HAP-1 (cell line): ENCODE results near the gene LUZP2.

Experiments
- DNase-seq, 2 experiments: peaks; one replicate each; pipeline ENCODE4 v3.0.0-alpha.2; 2016 to 2020; ENCODE audit warnings: low spot score in 2 of 2
- H3K27me3 ChIP-seq: fragments of 250-450 bp; sonication (Bioruptor Pico); 2 replicates; pipeline ENCODE4 v1.5.1; 2020; ENCODE audit warnings: low read depth, mild to moderate bottlenecking, moderate library complexity
- H3K36me3 ChIP-seq: fragments of 250-450 bp; sonication (Bioruptor Pico); replicated peaks from 2 replicates; pipeline ENCODE4 v1.5.1; 2020; ENCODE audit warnings: mild to moderate bottlenecking
- H3K4me1 ChIP-seq: fragments of 250-450 bp; sonication (Bioruptor Pico); 2 replicates; pipeline ENCODE4 v1.5.1; 2020; ENCODE audit warnings: mild to moderate bottlenecking
- H3K4me3 ChIP-seq: fragments of 250-450 bp; sonication (Bioruptor Pico); 2 replicates; pipeline ENCODE4 v1.5.1; 2020; ENCODE audit warnings: mild to moderate bottlenecking, moderate library complexity
- H3K9me3 ChIP-seq: fragments of 250-450 bp; sonication (Bioruptor Pico); 2 replicates; pipeline ENCODE4 v1.5.1; 2020; ENCODE audit warnings: mild to moderate bottlenecking, moderate library complexity
- in situ Hi-C: fragments of 300-500 bp; cut with MboI; formaldehyde crosslinking; loops from 3 replicates; pipeline ENCODE4 v1.14.3; 2020; ENCODE audit warnings: low sequenced_read_pairs, inconsistent platforms, mixed read lengths

LUZP2 gene

DNA sequence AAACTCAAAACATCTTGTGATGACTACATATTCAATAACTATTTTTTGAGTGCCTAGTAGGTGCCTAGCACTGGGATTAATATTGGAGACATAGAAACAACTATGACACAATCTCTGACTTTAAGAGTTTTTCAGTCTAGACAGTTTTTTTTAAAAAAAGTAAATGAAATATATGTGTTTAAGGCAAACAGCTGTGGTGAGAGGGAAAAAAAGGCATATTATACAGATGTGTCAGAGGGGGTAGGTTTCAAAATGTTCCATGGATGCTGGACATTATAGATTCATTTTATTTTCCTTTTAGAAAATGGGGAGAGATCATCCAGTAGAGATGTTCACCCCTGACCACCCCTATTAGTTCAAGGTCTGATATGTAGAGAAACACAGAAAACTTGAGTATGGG lies 90.8 kb downstream of the LUZP2 start:
- Histone ChIP-seq H3K9me3 (no peaks in the 10 kb centered on the region), H3K4me3 (no peak overlapping the region), H3K36me3 (no peaks in the 10 kb centered on the region), H3K4me1 (no peaks in the 10 kb centered on the region), H3K27me3 (no peaks in the 10 kb centered on the region)
- in situ Hi-C loops: no loop called here
- DNase-seq: no peak

DNA sequence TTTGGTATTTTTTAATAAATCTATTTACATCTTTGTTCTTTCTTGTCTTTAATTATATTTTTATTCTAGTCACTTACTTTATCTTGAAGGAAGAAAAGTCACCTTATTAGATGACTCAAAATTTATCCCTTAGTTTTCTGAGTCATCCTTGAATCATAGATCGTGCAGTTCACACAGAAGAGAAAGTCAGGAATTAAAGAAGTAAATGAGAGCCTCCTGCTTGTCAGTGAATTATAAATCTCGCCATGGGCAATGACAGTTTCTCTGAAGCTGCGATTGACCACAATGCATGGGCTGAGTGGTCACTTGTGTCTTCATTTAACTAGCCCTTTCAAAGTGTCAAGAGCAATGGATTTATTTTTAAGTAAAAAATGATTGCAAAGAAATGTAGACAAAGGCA lies 91.2 kb downstream of the LUZP2 start:
- Histone ChIP-seq H3K9me3 (no peaks in the 10 kb centered on the region), H3K4me3 (no peak overlapping the region), H3K4me1 (no peaks in the 10 kb centered on the region), H3K36me3 (no peaks in the 10 kb centered on the region), H3K27me3 (no peaks in the 10 kb centered on the region)
- no peak for DNase-seq
- in situ Hi-C loops: no loop called here

DNA sequence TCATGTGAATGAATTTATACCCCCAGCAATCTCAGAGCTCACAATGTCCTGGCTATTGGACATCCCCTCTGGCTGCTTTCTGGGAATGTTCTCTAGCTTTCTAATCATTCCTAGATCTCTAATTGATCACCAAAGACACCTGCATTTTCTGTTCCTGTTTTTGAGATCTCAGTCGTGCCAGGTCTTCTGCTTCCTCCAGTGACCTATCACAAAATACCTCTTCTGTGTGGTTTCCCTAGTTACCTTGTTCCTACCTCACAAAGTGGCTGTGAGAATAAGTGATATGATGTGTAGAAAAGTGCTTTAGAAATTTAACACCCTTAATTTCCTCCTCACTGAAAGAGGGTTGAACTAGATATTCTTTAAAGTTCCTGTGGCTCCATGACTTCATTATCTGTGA lies 92.2 kb downstream of the LUZP2 start:
- in situ Hi-C loops: no loop called here

DNA sequence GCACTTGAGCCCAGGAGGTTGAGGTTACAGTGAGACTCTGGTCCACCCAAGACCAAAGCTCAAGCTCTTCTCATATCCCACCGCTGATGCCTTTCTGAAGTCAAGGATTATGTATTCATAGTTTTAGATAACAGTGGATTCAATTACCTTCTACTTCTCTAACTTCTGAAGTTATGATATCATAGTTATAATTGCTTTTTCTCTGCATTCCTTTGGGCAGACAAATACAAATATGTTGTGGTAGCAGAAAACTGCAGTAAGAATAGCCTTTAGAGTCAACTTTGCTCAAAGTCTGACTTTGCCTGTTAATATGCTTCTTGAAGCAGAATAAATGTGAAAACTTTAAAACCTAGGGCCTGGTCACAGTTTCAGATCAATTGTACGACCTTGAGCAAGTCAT lies 94.4 kb downstream of the LUZP2 start:
- H3K36me3 ChIP-seq: no peaks in the 10 kb centered on the region
- no peaks in the 10 kb centered on the region for H3K9me3 ChIP-seq
- H3K4me3 ChIP-seq: no peak overlapping the region
- no peaks in the 10 kb centered on the region for H3K4me1 ChIP-seq
- no peaks in the 10 kb centered on the region for H3K27me3 ChIP-seq
- in situ Hi-C loops: no loop called here
- no peak for DNase-seq

More for the DNA sequence above, 92.2 kb downstream of the LUZP2 start:
- DNase-seq: no peak
- Histone ChIP-seq H3K4me1 (no peaks in the 10 kb centered on the region), H3K4me3 (no peak overlapping the region), H3K9me3 (no peaks in the 10 kb centered on the region), H3K27me3 (no peaks in the 10 kb centered on the region), H3K36me3 (no peaks in the 10 kb centered on the region)

DNA sequence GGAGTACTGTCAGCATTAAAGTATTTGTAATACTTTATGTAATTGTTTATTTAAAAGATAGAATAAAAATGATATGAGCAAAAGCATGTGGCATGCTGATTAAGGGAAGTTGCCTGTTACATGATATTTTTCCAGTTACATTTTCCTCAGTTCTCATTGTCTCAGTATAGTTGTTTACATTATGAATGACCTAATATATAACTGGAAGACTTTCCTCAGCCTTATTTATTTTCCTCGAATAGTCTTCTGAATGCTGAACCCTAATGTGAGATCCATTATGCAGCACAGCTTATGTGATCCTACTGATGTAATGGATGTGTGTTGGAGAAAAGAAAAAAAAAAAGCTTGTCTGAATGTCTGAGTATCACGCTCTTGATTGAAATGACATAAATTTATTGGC lies 95.5 kb downstream of the LUZP2 start:
- Histone ChIP-seq H3K4me1 (no peaks in the 10 kb centered on the region), H3K27me3 (no peaks in the 10 kb centered on the region), H3K9me3 (no peaks in the 10 kb centered on the region), H3K36me3 (no peaks in the 10 kb centered on the region), H3K4me3 (no peak overlapping the region)
- in situ Hi-C loops: no loop called here
- DNase-seq: no peak

DNA sequence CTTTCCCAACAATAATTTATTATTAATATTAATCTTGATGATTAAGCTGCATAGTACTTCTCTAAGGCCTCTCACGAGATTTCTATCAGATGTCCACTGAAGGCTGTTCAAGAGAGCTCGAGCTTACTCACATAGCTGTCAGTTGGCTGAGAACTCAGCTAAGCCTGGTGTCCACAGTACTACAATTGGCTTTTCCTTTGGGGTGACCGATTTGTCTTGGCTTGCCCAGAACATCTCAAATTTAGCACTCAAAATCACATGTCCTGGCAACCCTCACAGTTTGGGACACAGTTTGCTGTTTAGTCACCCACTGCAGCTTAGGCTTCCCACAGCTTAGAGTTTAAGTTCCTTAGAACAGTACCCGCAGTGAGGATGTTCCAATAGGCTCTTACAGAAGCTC lies 96.5 kb downstream of the LUZP2 start:
- no peak for DNase-seq
- no peak overlapping the region for H3K4me3 ChIP-seq
- H3K4me1 ChIP-seq: no peaks in the 10 kb centered on the region
- no peaks in the 10 kb centered on the region for H3K9me3 ChIP-seq
- in situ Hi-C loops: no loop called here
- H3K27me3 ChIP-seq: no peaks in the 10 kb centered on the region
- no peaks in the 10 kb centered on the region for H3K36me3 ChIP-seq

DNA sequence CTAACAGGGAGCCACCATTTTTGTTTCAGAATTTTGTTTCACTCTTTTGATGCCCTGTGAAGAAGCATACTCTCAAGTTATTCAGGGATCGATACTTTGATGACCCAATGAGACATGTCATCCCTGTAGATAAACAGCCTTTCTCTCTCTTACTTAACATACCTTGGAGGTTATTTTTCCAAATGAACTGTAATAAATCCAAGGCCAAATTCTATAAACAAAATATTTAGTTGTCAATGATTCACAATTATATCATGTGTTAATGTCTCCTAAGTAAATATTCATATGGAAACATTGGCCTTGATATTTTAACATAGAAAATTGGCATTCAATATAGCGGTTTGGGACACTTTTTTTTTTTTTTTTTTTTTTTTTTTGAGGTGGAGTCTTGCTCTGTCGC lies 97.5 kb downstream of the LUZP2 start:
- H3K9me3 ChIP-seq: no peaks in the 10 kb centered on the region
- in situ Hi-C loops: no loop called here
- DNase-seq: no peak
- H3K27me3 ChIP-seq: no peaks in the 10 kb centered on the region
- H3K4me1 ChIP-seq: no peaks in the 10 kb centered on the region
- no peaks in the 10 kb centered on the region for H3K36me3 ChIP-seq
- H3K4me3 ChIP-seq: no peak overlapping the region

DNA sequence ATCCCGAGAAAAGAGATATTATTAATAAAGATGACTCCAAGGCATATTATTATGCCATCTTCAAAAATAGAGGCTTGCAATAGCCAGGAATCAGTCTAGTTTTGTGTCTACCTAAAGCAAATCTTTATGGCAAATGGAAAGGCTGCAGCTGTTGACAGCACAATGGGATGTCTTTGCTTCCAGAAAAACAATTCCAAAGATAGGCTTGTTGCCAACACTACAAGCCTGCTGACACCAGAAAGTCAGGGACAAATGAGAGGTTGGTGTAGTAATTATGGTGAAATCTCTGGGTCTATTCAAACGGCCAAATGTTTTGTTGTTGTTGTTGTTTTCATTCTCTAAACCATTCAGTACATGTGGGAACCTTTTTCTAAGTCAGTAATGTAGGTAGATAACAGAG lies 101.8 kb downstream of the LUZP2 start:
- no peak for DNase-seq
- Histone ChIP-seq H3K4me1 (no peaks in the 10 kb centered on the region), H3K27me3 (no peaks in the 10 kb centered on the region), H3K36me3 (no peaks in the 10 kb centered on the region), H3K4me3 (no peak overlapping the region), H3K9me3 (no peaks in the 10 kb centered on the region)
- in situ Hi-C loops: no loop called here

DNA sequence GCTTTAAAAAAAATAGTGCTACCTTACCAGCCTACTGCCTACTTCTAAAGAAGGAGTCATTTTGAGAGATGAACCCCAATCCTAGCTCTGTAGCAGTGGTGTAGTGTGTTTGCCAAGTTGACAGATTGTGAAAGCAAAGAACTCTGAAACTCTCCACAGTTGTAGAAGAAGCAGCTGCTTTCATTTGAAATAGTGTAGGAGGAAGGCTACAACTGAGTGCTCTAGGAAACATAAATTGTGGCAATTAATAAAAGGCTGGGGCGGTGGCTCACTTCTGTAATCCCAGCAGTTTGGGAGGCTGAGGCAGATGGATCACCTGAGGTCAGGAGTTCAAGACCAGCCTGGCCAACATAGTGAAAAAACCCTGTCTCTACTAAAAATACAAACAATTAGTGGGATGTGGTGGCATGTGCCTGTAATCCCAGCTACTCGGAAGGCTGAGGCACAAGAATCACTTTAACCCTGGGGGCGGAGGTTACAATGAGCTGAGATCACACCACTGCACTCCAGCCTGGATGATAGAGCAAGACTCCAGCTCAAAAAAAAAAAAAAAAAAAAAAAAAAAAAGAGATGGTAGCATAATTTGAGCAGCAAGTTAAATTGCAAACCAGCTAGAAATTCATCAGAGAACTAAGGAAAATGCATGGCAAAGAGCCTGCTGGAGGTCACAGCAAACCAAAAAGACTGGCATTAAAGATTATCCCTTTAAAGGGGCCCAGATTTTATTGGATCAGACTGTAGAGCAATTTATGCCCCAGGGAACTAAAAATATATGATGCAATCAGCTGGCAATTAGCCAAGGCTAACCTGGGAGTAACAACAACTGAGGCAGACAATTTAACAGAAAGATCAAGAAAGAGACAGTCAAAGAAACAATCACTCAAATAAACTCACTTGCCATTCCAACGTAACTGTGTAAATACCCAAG lies 112.6 kb downstream of the LUZP2 start:
- no peak for DNase-seq
- in situ Hi-C loops: no loop called here

DNA sequence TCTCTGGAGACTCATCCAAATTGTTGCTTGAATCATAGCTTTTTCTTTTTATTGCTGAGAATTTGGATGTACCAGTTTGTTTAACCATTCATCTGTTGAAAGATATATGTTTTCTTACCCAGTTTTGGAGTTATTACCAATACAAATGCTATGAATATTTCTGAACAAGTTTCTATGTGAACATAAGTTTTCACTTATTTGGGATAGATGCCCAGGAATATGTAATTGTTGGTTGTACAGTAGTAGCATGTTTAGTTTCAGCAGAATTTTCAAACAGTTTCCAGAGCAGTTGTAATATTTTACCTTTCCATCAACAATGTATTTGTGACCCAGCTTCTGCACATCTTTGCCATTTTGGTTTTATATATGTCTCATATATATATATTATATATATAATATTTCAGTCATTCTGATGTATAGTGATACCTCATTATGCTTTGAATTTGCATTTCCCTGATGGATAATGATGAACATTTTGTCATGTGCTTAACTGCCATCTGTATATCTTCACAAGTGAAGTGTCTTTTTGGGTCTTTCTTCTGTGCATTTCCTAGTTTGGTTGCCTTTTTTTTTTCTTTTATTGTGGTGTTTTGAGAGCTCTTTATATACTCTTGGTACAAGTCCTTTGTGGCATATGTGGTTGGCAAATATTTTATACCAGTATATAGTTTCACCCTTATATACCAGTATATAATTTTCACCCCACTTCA lies 118.8 kb downstream of the LUZP2 start:
- Histone ChIP-seq H3K36me3 (no peaks in the 10 kb centered on the region), H3K9me3 (no peaks in the 10 kb centered on the region), H3K4me3 (no peak overlapping the region), H3K27me3 (no peaks in the 10 kb centered on the region), H3K4me1 (no peaks in the 10 kb centered on the region)
- in situ Hi-C loops: no loop called here
- DNase-seq: no peak

More for the DNA sequence above, 112.6 kb downstream of the LUZP2 start:
- Histone ChIP-seq H3K4me3 (no peak overlapping the region), H3K9me3 (no peaks in the 10 kb centered on the region), H3K36me3 (no peaks in the 10 kb centered on the region), H3K4me1 (no peaks in the 10 kb centered on the region), H3K27me3 (no peaks in the 10 kb centered on the region)

DNA sequence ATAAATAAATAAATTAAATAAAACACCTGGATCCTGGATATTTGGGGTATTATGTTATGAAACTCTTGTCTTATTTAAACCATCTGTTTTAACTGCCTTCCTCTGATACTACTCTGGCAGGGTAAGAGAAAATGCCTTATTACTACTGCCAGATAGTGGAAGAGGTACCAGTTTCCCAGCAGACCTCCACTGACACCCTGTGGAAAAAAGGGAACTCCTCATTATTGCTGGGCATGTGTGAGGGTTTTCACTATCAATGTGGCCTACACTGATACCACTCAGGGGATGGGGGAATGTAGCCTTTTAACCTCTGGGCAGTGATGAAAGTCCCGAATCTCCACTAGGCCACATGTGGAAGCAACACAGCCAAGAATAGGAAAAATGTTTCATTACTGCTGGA lies 121.0 kb downstream of the LUZP2 start:
- DNase-seq: no peak
- in situ Hi-C loops: no loop called here
- no peaks in the 10 kb centered on the region for H3K36me3 ChIP-seq
- H3K4me3 ChIP-seq: no peak overlapping the region
- H3K27me3 ChIP-seq: no peaks in the 10 kb centered on the region
- H3K4me1 ChIP-seq: no peaks in the 10 kb centered on the region
- H3K9me3 ChIP-seq: no peaks in the 10 kb centered on the region

DNA sequence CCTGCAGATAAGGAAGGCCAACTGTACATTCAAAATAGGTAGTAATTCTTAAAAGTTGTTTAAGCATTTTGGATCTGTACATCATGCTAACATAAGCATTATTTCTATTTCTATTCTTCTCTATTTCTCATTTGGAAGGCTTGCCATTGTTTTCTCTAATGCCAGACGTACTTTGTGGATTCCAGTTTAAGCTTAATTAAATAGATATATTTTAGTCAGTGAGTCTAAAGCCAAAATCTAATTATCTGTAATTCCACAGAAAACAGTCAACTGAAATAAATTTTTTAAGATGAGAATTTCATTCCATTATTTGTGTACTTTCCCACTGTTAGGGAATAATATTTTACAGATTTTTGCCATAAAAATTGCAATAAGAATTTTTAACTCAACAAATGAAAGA lies 123.0 kb downstream of the LUZP2 start:
- no peaks in the 10 kb centered on the region for H3K4me1 ChIP-seq
- H3K36me3 ChIP-seq: no peaks in the 10 kb centered on the region
- in situ Hi-C loops: no loop called here
- H3K4me3 ChIP-seq: no peak overlapping the region
- no peak for DNase-seq
- no peaks in the 10 kb centered on the region for H3K27me3 ChIP-seq
- H3K9me3 ChIP-seq: no peaks in the 10 kb centered on the region

DNA sequence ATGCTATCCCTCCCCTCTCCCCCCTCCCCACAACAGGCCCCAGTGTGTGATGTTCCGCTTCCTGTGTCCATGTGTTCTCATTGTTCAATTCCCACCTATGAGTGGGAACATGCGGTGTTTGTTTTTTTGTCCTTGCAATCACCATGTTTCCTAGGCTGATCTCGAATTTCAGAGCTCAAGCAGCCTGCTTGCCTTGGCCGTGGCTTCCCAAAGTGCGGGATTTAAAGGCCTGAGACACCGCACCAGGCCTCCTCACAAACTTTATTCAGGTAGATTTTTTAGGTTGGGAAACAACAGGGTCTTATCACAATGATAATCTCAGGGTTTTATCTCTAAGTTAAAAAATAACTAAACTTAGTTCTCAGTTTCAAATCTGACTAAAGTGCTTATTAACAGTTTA lies 125.4 kb downstream of the LUZP2 start:
- H3K36me3 ChIP-seq: no peaks in the 10 kb centered on the region
- in situ Hi-C loops: no loop called here
- no peak overlapping the region for H3K4me3 ChIP-seq
- DNase-seq: no peak
- H3K4me1 ChIP-seq: no peaks in the 10 kb centered on the region
- H3K9me3 ChIP-seq: no peaks in the 10 kb centered on the region
- no peaks in the 10 kb centered on the region for H3K27me3 ChIP-seq

DNA sequence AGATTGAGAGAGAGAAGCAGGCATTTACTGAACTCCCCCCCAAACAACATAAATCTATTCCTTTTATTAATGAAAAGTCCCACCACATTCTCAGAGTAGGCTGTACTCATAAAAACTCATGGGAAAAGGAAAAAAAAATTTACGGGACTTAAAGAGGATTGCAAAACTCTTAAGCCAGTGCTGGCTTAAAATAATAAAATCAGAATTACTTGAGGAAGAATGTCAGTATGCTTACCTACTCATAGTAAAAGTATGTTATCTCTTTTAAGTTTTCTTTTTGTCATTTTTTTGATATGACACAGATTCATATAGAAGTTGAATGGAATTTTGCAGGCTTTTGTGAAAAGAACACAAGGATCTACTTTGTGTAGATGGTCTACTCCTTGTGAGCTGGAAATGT lies 126.3 kb downstream of the LUZP2 start:
- in situ Hi-C loops: no loop called here
- no peaks in the 10 kb centered on the region for H3K36me3 ChIP-seq
- H3K9me3 ChIP-seq: no peaks in the 10 kb centered on the region
- no peaks in the 10 kb centered on the region for H3K4me1 ChIP-seq
- no peak for DNase-seq
- H3K27me3 ChIP-seq: no peaks in the 10 kb centered on the region
- no peak overlapping the region for H3K4me3 ChIP-seq
